Activated CD4-positive, alpha-beta T cell treated with anti-CD3 and anti-CD28 coated beads, Interleukin-2, amount 50 U/mL, for 24 hours (primary cell): Measurements from ENCODE around the gene STON2.
"Not testable (repeated sequence)": the region's sequence is repeated elsewhere in the genome, so short reads cannot be mapped to it uniquely, and the experiment has no call there.

Source experiments
- DNase-seq, 2 donors: peaks; one replicate each; pipeline ENCODE4 v3.0.0-alpha.2; 2020; ENCODE audit warnings: low read depth in 1 of 2, low spot score in 1 of 2

STON2 gene

GRCh38 chr14:81385419-81385818, 14.7 kb downstream of the STON2 start:
- no peak for DNase-seq

GRCh38 chr14:81384900-81385299, 15.2 kb downstream of the STON2 start:
- no peak for DNase-seq

- DNase-seq = no peak
These were observed 17.5 kb downstream of the STON2 start for GRCh38 chr14:81382517-81383225.

GRCh38 chr14:81380009-81380408, 20.1 kb downstream of the STON2 start:
- DNase-seq = not testable (repeated sequence)

GRCh38 chr14:81371802-81372201, 28.3 kb downstream of the STON2 start:
- no peak for DNase-seq

GRCh38 chr14:81367563-81367962, 32.6 kb downstream of the STON2 start:
- no peak for DNase-seq

- no peak for DNase-seq
These were observed 33.2 kb downstream of the STON2 start for GRCh38 chr14:81366884-81367283.

GRCh38 chr14:81366214-81366613, 33.9 kb downstream of the STON2 start:
- no peak for DNase-seq

- no peak for DNase-seq
These were observed 36.3 kb downstream of the STON2 start for GRCh38 chr14:81363746-81364378.

GRCh38 chr14:81353691-81354323, 46.3 kb downstream of the STON2 start:
- DNase-seq = no peak

GRCh38 chr14:81352413-81352812, 47.7 kb downstream of the STON2 start:
- no peak for DNase-seq

- no peak for DNase-seq
These were observed 48.9 kb downstream of the STON2 start for GRCh38 chr14:81351205-81351604.

- no peak for DNase-seq
These were observed 49.6 kb downstream of the STON2 start for GRCh38 chr14:81350344-81351130.

GRCh38 chr14:81348061-81348460, 52.1 kb downstream of the STON2 start:
- no peak for DNase-seq

GRCh38 chr14:81345781-81346180, 54.3 kb downstream of the STON2 start:
- no peak for DNase-seq

- no peak for DNase-seq
These were observed 55.5 kb downstream of the STON2 start for GRCh38 chr14:81344481-81345160.

GRCh38 chr14:81343701-81344100, 56.4 kb downstream of the STON2 start:
- no peak for DNase-seq

- no peak for DNase-seq
These were observed 57.1 kb downstream of the STON2 start for GRCh38 chr14:81342850-81343580.

GRCh38 chr14:81341781-81342180, 58.3 kb downstream of the STON2 start:
- DNase-seq = no peak

GRCh38 chr14:81341370-81341769, 58.8 kb downstream of the STON2 start:
- DNase-seq = no peak
